ENCODE data around the gene SNX12. TPM values are rescaled to one million over a fixed set of nuclear protein-coding genes. Genes with fewer than 3 reads are reported as not detected.

The SNX12 gene
- total RNA-seq = 49.0 and 50.8 TPM in 2 replicates

DNA sequence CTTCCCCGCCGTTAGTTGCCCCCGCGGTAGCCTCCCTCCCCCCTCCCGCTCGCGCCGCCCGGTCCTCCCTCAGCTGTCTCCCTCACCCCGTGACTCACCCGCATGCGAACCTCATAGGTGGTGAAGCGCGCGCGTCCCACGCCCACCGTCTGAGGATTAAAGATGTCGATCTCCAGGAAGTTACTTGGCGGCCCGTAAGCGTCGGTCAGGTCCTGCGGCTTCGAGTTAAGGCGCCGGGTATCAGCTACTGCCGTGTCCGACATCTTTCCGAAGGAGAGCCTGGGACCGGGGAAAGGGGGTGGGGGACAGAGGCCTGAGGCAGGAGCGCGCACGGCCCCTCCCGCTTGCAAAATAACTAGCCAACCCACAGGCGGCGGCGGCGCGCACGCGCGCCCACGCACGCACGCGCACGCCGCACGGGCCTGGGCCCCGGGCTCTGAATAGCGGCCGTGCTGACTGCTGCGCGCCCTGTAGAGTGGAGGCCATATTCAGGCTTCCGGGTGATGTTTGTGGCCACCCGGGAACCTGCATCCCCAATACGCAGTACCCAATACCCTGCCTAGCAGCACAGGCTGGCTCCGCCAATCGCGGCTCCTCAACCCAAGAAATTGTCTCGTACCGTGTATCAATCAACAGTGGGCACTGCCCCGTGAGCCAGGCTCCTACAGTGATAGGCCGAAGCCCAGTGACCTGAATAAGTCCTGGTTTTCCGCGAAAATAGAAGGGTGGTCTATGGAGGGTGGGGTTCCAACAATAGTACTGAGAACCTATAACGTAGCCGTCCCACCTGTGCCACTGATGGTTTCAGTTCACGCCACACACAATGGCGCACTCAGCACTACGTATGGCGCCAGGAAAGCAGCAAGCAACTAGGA lies at the start of gene SNX12:
SNX12 (minus strand) TSS at position 291 of the 875 bp plus-strand sequence; CDS start at position 263, 28 bp downstream.

DNA sequence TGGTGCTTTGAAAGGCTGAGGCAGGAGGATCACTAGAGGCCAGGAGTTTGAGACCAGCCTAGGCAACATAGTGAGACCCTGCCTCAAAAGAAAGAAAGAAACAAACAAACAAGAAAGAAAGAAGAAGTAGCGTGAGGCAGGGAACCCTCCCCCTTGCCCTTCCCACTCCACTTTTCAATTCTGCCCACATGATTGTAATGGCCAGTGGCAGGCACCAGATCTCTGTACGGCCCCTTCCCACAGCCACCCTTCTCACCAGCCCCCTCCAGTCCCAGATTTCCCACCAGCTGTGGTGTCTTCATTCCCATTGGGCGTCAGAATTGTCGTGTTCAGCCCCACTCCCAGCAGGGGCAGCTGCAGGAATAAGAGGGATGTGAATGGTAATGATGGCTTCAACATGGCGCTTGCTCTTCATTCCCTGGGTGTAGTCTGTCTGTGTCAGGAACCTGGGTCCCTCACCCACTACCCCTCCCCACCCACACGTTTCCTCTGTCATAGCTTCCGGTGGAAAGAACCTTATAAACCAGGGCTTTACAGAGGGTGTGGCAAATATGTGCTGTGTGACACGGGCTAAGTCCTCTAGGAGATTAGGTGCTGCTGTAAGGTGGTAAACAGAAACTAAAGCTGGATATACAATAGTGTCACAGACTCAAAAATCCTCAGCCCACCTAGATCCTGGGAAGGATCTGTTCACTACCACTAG lies 43.2 kb upstream of the SNX12 start, which contains the start of gene IL2RG:
IL2RG (minus strand) TSS at position 437 of the 703 bp plus-strand sequence; CDS start at position 399, 38 bp downstream.

GRCh38 chrX:71106427-71106826 lies 38.3 kb upstream of the SNX12 start, which contains the start of gene CXorf65:
TSS of gene CXorf65 (minus strand) at chrX:71106740. CDS start at chrX:71106556, 184 bp downstream.

DNA sequence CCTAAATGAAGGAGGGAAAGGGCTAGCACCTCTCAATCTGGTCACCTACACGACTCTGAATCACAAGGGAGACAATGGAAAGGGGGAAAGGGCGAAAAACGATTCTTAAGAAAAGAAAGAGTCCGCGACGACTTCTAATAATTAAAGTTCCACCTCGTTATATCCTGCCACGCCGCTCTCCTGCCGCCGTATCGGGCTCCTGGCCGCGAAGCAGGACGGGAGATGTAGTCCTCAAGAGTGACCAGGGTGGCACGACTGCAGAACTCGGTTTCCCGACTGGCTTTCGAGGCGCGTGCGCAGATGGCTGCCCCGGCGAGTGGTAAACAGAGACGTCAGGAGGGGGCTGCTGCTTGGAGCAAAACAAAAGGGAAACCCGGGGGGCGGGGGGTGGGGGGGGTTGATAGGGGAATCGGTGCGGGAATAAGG lies 27.4 kb upstream of the SNX12 start, which contains the start of gene FOXO4:
FOXO4 (plus strand) TSS at position 297 of the 426 bp plus-strand sequence. CDS start 678 bp downstream, outside the sequence.

Other genes with a start within 250 kb of the SNX12 start
- gene TEX11, start 159.6 kb downstream of the SNX12 start, total RNA-seq = not detected in 2 replicates
- 0.16 and 0.38 TPM in 2 replicates for gene SLC7A3, start 137.2 kb downstream of the SNX12 start, total RNA-seq
- gene FOXO4, start 27.5 kb upstream of the SNX12 start, total RNA-seq = 1.6 and 6.6 TPM in 2 replicates
- not detected in 2 replicates for gene CXorf65, start 38.4 kb upstream of the SNX12 start, total RNA-seq
- not detected in 2 replicates for gene IL2RG, start 43.2 kb upstream of the SNX12 start, total RNA-seq
- 19.6 and 42.5 TPM in 2 replicates for gene MED12, start 50.3 kb upstream of the SNX12 start, total RNA-seq
- gene NLGN3, start 76.5 kb upstream of the SNX12 start, total RNA-seq = 0.16 and 0.89 TPM in 2 replicates
- gene GJB1, start 154.9 kb upstream of the SNX12 start, total RNA-seq = 0.25 TPM in 1 of 2 replicates, not detected in the other
- 21.8 and 32.7 TPM in 2 replicates for gene ZMYM3, start 185.8 kb upstream of the SNX12 start, total RNA-seq
- 295 and 311 TPM in 2 replicates for gene NONO, start 215.3 kb upstream of the SNX12 start, total RNA-seq
- 0.38 and 1.6 TPM in 2 replicates for gene ITGB1BP2, start 233.4 kb upstream of the SNX12 start, total RNA-seq

All from mesangial cell (primary cell).